ENCODE results near the gene OLFML2A. TPM values are rescaled to one million over a fixed set of nuclear protein-coding genes. Genes with fewer than 3 reads are reported as not detected.
"Not testable (repeated sequence)": the region's sequence is repeated elsewhere in the genome, so short reads cannot be mapped to it uniquely, and the experiment has no call there.

Gene OLFML2A
- total RNA-seq (not detected), polyA plus RNA-seq (not detected)

GRCh38 chr9:124776954-124777648 lies at the start of gene OLFML2A:
Gene OLFML2A, plus strand, starts transcription at chr9:124777133. Its CDS starts 138 bp downstream, at chr9:124777271.
- H3K36me3 ChIP-seq (ENCODE audit: insufficient read depth, low read length) = no peaks in the 10 kb centered on the region
- no peaks in the 10 kb centered on the region for H3K9me3 ChIP-seq (ENCODE audit: low read length)
- H3K9me3 Mint-ChIP-seq = no peaks in the 10 kb centered on the region
- ChIA-PET POLR2A (no interaction called here), CTCF (interaction anchor here (0.8 to 8.1 kb wide), 4 partner anchors 8 to 116 kb away, joined by 3 to 121 read pairs (median 4); partner anchors contain the start of gene WDR38)
- peaks cover 25 to 34% of the 10 kb centered on the region in 2 donors for H3K27me3 Mint-ChIP-seq
- no peaks in the 10 kb centered on the region for H3K36me3 Mint-ChIP-seq
- peaks cover 11% of the 10 kb centered on the region for H3K4me1 ChIP-seq (ENCODE audit: insufficient read depth, low read length)
- peaks cover 16 to 35% (median 20%) of the 10 kb centered on the region in 3 donors for H3K4me1 Mint-ChIP-seq
- peak within 1 kb of the TSS; percentile 26 for H3K4me3 ChIP-seq (ENCODE audit: low read length)
- no peak within 1 kb of the TSS for H3K27ac ChIP-seq (ENCODE audit: low read depth, low read length)
- H3K27me3 ChIP-seq (ENCODE audit: insufficient read depth, low read length, poor library complexity, severe bottlenecking) = peaks cover 30% of the 10 kb centered on the region
- DNase-seq = peak in 2 of 5 donors; percentile 17 to 53
- H3K27ac Mint-ChIP-seq = no peak within 1 kb of the TSS
- peak within 1 kb of the TSS; percentile 44 to 86 (median 71) for H3K4me3 Mint-ChIP-seq

DNA sequence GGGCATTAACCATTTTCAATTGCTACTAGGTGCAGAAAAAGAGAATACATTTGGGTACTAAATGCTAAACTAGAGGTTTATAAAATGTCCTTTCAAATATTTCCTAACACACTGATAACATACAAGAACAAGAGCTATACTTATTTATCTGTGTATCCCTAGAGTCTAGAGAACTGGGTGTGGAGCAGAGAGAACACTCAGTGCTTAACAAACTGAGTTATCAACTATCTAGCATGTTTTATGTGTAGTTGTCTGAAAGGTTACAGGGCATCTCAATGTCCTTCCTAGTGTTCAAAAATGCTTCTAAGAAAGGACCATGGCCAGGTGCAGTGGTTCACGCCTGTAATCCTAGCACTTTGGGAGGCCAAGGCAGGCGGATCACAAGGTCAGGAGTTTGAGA lies 46.2 kb upstream of the OLFML2A start:
- H3K27ac ChIP-seq (ENCODE audit: low read depth, low read length) = no peak overlapping the region
- Mint-ChIP-seq H3K27ac (no peak overlapping the region), H3K9me3 (no peaks in the 10 kb centered on the region)

DNA sequence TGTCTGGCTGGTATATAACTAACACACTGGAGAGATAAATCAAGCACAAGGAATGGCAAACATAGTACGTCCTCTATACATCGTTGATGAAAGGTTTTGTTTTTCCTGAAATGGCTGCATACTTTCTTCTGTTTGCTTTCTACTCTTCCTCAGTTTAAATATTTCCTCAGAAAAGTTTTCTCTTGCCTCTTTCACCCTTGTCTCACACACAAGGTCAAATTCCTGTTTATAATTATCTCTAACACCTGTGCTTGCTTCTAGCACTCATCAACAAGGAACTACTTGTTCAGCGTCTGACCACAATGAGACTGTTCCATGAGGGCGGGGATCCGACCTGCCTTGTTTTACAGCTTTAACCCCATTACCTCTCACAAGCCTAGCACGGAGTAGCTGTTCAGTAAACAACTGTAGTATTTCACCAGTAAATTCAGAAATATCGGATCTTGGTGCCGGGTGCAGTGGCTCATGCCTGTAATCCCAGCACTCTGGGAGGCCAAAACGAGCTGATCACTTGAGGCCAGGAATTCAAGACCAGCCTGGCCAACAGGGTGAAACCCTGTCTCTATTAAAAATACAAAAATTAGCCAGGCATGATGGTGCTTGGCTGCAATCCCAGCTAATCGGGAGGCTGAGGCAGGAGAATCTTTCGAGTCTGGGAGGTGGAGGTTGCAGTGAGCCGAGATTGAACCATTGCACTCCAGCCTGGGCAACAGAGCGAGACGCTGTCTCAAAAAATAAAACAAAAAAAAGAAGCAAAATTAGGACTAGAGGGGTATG lies 42.8 kb upstream of the OLFML2A start:
- Histone ChIP-seq H3K27ac (ENCODE audit: low read depth, low read length) (no peak overlapping the region), H3K27me3 (ENCODE audit: insufficient read depth, low read length, poor library complexity, severe bottlenecking) (no peaks in the 10 kb centered on the region), H3K9me3 (ENCODE audit: low read length) (no peaks in the 10 kb centered on the region), H3K4me3 (ENCODE audit: low read length) (no peak overlapping the region), H3K36me3 (ENCODE audit: insufficient read depth, low read length) (no peaks in the 10 kb centered on the region), H3K4me1 (ENCODE audit: insufficient read depth, low read length) (no peaks in the 10 kb centered on the region)
- no peaks in the 10 kb centered on the region for H3K4me1 Mint-ChIP-seq
- peaks cover 14 to 32% of the 10 kb centered on the region in 2 donors for H3K27me3 Mint-ChIP-seq
- H3K27ac Mint-ChIP-seq = no peak overlapping the region
- H3K36me3 Mint-ChIP-seq = no peaks in the 10 kb centered on the region
- H3K4me3 Mint-ChIP-seq = no peak overlapping the region
- CTCF ChIA-PET = no interaction called here
- no peaks in the 10 kb centered on the region for H3K9me3 Mint-ChIP-seq
- no peak for DNase-seq
- POLR2A ChIA-PET = no interaction called here

More for the DNA sequence above, 46.2 kb upstream of the OLFML2A start:
- POLR2A ChIA-PET = no interaction called here
- Mint-ChIP-seq H3K4me1 (no peaks in the 10 kb centered on the region), H3K27me3 (peaks cover 12 to 26% of the 10 kb centered on the region in 2 donors), H3K36me3 (no peaks in the 10 kb centered on the region), H3K4me3 (no peak overlapping the region)
- DNase-seq = no peak
- Histone ChIP-seq H3K27me3 (ENCODE audit: insufficient read depth, low read length, poor library complexity, severe bottlenecking) (no peaks in the 10 kb centered on the region), H3K4me3 (ENCODE audit: low read length) (no peak overlapping the region), H3K4me1 (ENCODE audit: insufficient read depth, low read length) (no peaks in the 10 kb centered on the region), H3K9me3 (ENCODE audit: low read length) (no peaks in the 10 kb centered on the region), H3K36me3 (ENCODE audit: insufficient read depth, low read length) (no peaks in the 10 kb centered on the region)
- CTCF ChIA-PET = no interaction called here

DNA sequence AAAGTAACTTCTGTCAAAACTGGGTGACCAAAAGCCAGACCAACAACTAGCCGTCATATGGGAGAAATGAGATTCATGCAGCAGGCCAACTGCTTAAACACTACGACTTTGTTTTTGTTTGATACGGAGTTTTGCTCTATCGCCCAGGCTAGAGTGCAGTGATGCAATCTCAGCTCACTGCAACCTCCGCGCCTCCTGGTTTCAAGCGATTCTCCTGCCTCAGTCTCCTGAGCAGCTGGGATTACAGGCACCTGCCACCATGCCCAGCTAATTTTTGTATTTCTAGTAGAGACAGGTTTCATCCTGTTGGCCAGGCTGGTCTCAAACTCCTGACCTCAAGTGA lies 42.2 kb upstream of the OLFML2A start:
- H3K4me1 ChIP-seq (ENCODE audit: insufficient read depth, low read length); H3K4me3 ChIP-seq (ENCODE audit: low read length); H3K27me3 ChIP-seq (ENCODE audit: insufficient read depth, low read length, poor library complexity, severe bottlenecking); H3K27ac ChIP-seq (ENCODE audit: low read depth, low read length); H3K4me1 Mint-ChIP-seq; DNase-seq; H3K9me3 Mint-ChIP-seq; H3K27ac Mint-ChIP-seq; H3K36me3 Mint-ChIP-seq; POLR2A ChIA-PET; H3K9me3 ChIP-seq (ENCODE audit: low read length); H3K4me3 Mint-ChIP-seq; H3K36me3 ChIP-seq (ENCODE audit: insufficient read depth, low read length); CTCF ChIA-PET: not testable (repeated sequence)
- peaks cover 14 to 32% of the 10 kb centered on the region in 2 donors for H3K27me3 Mint-ChIP-seq

DNA sequence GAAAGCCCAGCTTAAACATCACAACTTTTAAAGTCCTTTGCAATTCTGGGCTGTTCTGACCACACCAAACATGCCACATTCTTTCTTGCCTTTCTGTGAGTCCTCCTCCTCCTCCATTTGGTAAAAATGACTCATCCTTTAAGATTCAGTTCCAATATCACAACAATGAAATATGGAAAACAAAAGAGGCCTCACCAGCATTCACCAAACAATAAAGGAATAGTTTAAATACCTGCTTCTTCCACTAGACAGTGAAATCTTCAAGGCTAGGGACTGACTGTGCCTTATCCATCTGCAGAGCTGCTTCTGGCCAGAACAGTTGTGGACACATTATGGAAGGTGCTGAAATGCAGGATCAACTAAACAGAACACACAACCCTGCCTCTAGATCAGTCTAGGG lies 41.8 kb upstream of the OLFML2A start:
- no peak overlapping the region for H3K4me3 ChIP-seq (ENCODE audit: low read length)
- no peaks in the 10 kb centered on the region for H3K4me1 ChIP-seq (ENCODE audit: insufficient read depth, low read length)
- H3K27ac Mint-ChIP-seq = no peak overlapping the region
- H3K27ac ChIP-seq (ENCODE audit: low read depth, low read length) = no peak overlapping the region
- no peaks in the 10 kb centered on the region for H3K36me3 ChIP-seq (ENCODE audit: insufficient read depth, low read length)
- peaks cover 12 to 31% of the 10 kb centered on the region in 2 donors for H3K27me3 Mint-ChIP-seq
- CTCF ChIA-PET = no interaction called here
- no peaks in the 10 kb centered on the region for H3K9me3 ChIP-seq (ENCODE audit: low read length)
- H3K4me1 Mint-ChIP-seq = no peaks in the 10 kb centered on the region
- no peaks in the 10 kb centered on the region for H3K36me3 Mint-ChIP-seq
- no peak overlapping the region for H3K4me3 Mint-ChIP-seq
- DNase-seq = no peak
- no peaks in the 10 kb centered on the region for H3K27me3 ChIP-seq (ENCODE audit: insufficient read depth, low read length, poor library complexity, severe bottlenecking)
- POLR2A ChIA-PET = no interaction called here
- H3K9me3 Mint-ChIP-seq = no peaks in the 10 kb centered on the region

DNA sequence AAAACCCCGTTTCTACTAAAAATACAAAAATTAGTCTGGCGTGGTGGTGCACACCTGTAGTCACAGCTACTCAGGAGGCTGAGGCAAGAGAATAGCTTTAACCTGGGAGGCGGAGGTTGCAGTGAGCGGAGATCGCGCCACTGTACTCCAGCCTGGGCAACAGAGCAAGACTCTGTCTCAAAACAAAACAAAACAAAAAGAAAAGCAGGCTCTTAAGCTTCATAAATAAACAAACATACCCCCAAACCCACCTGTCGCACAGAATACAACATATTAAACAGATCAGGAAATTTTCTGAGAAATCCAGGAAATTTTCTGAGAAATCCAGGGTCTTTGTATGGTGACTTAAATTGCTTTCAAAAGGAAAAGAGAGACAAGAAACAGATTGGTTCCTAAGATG lies 38.9 kb upstream of the OLFML2A start:
- H3K4me1 Mint-ChIP-seq; DNase-seq; H3K27ac ChIP-seq (ENCODE audit: low read depth, low read length); H3K9me3 ChIP-seq (ENCODE audit: low read length); H3K4me1 ChIP-seq (ENCODE audit: insufficient read depth, low read length); H3K27ac Mint-ChIP-seq; H3K9me3 Mint-ChIP-seq; POLR2A ChIA-PET; H3K4me3 Mint-ChIP-seq; H3K36me3 ChIP-seq (ENCODE audit: insufficient read depth, low read length); CTCF ChIA-PET; H3K36me3 Mint-ChIP-seq; H3K4me3 ChIP-seq (ENCODE audit: low read length); H3K27me3 ChIP-seq (ENCODE audit: insufficient read depth, low read length, poor library complexity, severe bottlenecking): not testable (repeated sequence)
- peaks cover 2 to 23% of the 10 kb centered on the region in 2 donors for H3K27me3 Mint-ChIP-seq

DNA sequence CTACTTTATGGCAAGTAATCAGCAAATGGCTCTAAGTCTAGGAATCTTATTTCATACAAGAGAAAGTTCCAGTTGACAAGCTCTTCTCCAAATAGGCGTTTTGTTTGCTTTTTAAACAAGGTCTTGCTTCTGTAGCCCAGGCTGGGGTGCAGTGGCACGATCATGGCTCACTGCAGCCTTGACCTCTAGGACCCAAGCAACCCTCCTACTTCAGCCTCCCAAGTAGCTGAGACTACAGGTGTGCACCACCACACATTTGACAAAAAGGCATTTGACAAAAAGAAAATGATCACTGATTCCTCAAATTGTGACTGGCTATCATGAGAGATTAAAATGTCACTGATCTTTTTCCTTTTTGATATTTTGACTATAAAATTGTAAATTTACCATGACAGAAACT lies 37.6 kb upstream of the OLFML2A start:
- Mint-ChIP-seq H3K9me3 (no peaks in the 10 kb centered on the region), H3K4me3 (no peak overlapping the region), H3K27me3 (peaks cover 2 to 21% of the 10 kb centered on the region in 2 donors), H3K36me3 (no peaks in the 10 kb centered on the region), H3K4me1 (no peaks in the 10 kb centered on the region), H3K27ac (no peak overlapping the region)
- CTCF ChIA-PET = no interaction called here
- no peaks in the 10 kb centered on the region for H3K4me1 ChIP-seq (ENCODE audit: insufficient read depth, low read length)
- POLR2A ChIA-PET = no interaction called here
- no peak overlapping the region for H3K27ac ChIP-seq (ENCODE audit: low read depth, low read length)
- H3K4me3 ChIP-seq (ENCODE audit: low read length) = no peak overlapping the region
- no peaks in the 10 kb centered on the region for H3K27me3 ChIP-seq (ENCODE audit: insufficient read depth, low read length, poor library complexity, severe bottlenecking)
- no peak for DNase-seq
- H3K36me3 ChIP-seq (ENCODE audit: insufficient read depth, low read length) = no peaks in the 10 kb centered on the region
- no peaks in the 10 kb centered on the region for H3K9me3 ChIP-seq (ENCODE audit: low read length)

GRCh38 chr9:124741149-124741548 lies 35.8 kb upstream of the OLFML2A start:
- Mint-ChIP-seq H3K9me3 (no peaks in the 10 kb centered on the region), H3K4me3 (no peak overlapping the region), H3K4me1 (no peaks in the 10 kb centered on the region), H3K36me3 (no peaks in the 10 kb centered on the region), H3K27ac (no peak overlapping the region), H3K27me3 (peaks cover 2 to 24% of the 10 kb centered on the region in 2 donors)
- H3K4me1 ChIP-seq (ENCODE audit: insufficient read depth, low read length) = no peaks in the 10 kb centered on the region
- H3K27me3 ChIP-seq (ENCODE audit: insufficient read depth, low read length, poor library complexity, severe bottlenecking) = no peaks in the 10 kb centered on the region
- DNase-seq = no peak
- ChIA-PET CTCF (no interaction called here), POLR2A (no interaction called here)
- H3K4me3 ChIP-seq (ENCODE audit: low read length) = no peak overlapping the region
- H3K36me3 ChIP-seq (ENCODE audit: insufficient read depth, low read length) = no peaks in the 10 kb centered on the region
- no peaks in the 10 kb centered on the region for H3K9me3 ChIP-seq (ENCODE audit: low read length)
- peak overlapping the region; percentile 25 for H3K27ac ChIP-seq (ENCODE audit: low read depth, low read length)

Measured in CD8-positive, alpha-beta memory T cell (primary cell).